Activated T-helper 1 cell treated with anti-CD3 and anti-CD28 coated beads, Interleukin-12 subunit alpha, Interleukin-12 subunit beta, Interleukin-2, Interleukin-4 antibody, amounts not matched to agents 30 ng/mL and 10 ng/mL and 1 ng/mL, durations not matched to agents 14 hours and 24 hours and 36 hours (primary cell): ENCODE data around the gene APBA2. TPM values are rescaled to one million over a fixed set of nuclear protein-coding genes. Genes with fewer than 3 reads are reported as not detected.
"Not testable (repeated sequence)": the region's sequence is repeated elsewhere in the genome, so short reads cannot be mapped to it uniquely, and the experiment has no call there.

Experiments
- DNase-seq: peaks from one replicate; pipeline ENCODE4 v3.0.0; 2021; ENCODE audit warnings: low spot score
- H3K27ac Mint-ChIP-seq: one replicate; pipeline ENCODE4 v1.8.0; 2021; ENCODE audit warnings: mild to moderate bottlenecking, mixed read lengths
- H3K27me3 Mint-ChIP-seq: one replicate; pipeline ENCODE4 v1.8.0; 2022; ENCODE audit warnings: mild to moderate bottlenecking, moderate library complexity, mixed read lengths; ENCODE audit not compliant: insufficient read depth
- H3K36me3 Mint-ChIP-seq: one replicate; pipeline ENCODE4 v1.8.0; 2021; ENCODE audit warnings: low read depth, mixed read lengths
- H3K4me1 Mint-ChIP-seq: one replicate; pipeline ENCODE4 v1.8.0; 2021; ENCODE audit warnings: low read depth, mixed read lengths
- H3K4me3 Mint-ChIP-seq: one replicate; pipeline ENCODE4 v1.8.0; 2021; ENCODE audit warnings: mild to moderate bottlenecking, moderate library complexity, mixed read lengths
- H3K9me3 Mint-ChIP-seq: one replicate; pipeline ENCODE4 v1.8.0; 2021; ENCODE audit warnings: mixed read lengths
- intact Hi-C: fragments of 100-400 bp; cut with micrococcal nuclease; formaldehyde crosslinking; loops from one replicate; pipeline ENCODE4 v1.15.1; 2024
- total RNA-seq: library from RNA; stranded (reverse); gene quantifications from 2 replicates; pipeline ENCODE4 v1.2.3, GENCODE V29; 2022

APBA2 gene
- total RNA-seq, 1 donor from 2014 or later, result 0.80 TPM

DNA sequence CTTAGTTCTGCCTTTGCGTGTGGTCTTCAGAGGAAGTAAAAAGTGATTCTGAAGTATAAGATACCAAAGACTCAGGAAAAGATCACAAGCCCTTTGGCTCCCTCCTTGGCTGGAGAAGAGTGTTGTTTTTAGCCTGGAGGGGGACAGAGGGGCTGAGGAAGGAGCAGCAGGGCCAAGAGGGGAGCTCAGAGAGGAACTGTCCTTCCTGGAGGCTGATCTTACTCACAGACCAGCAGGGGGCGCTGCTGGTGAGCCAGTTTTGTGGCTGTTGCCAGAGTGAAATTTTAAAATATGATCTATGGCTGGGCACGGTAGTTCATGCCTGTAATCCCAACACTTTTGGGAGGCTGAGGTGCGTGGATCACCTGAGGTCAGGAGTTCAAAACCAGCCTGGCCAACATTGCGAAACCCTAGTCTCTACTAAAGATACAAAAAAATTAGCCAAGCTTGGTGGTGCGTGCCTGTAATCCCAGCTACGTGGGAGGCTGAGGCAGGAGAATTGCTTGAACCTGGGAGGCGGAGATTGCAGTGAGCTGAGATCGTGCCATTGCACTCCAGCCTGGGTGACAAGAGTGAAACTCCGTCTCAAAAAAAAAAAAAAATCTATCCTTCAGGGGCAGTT is 216.5 kb downstream of the APBA2 start:
- H3K36me3 Mint-ChIP-seq, H3K27me3 Mint-ChIP-seq, H3K9me3 Mint-ChIP-seq, H3K27ac Mint-ChIP-seq, H3K4me3 Mint-ChIP-seq, H3K4me1 Mint-ChIP-seq, intact Hi-C loops: not testable (repeated sequence)
- peak; percentile 35 for DNase-seq

DNA sequence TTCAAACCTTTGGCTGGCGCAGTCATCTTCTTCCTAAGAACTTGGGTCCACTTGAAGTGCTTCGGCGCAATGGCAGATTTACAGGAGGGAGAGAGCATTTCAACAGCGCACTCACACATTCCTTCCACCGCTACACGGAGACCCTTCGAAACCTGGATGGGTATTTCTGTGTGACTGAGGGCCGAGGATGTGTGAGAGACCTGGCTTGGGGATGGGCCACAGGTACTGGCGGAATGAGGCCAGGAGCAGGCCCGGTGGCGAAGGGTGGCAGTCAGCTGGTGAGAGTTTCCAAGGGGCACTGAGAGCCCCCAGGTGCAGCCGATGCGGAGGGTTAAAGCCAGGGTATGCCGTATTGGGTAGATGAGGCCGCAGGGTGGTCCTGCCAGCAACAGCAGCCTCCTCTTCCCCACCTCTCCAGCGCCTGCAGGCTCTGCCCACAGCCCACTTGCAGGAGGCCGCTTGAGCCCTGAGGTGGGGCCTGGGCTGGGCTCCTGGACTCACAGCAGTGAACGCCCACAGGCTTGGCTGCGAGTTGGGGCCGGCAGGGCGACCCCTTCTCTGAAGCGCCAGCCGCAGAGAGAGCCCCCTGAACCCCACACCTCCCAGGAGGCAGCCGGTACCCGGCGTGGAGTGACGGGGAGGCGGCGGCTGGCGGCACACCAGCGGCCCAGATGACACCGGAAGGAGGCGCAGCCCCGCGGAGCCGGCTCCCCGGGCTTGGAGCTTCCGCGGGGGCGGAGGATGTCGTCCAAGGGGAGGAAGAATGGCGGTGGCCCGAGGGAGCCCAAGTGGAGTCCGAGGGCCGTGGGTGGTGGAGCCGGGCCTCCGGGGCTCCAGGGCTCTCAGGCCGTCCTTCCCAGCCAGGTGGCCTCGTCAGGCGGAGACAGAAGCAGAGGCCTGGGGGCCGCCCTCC is 217.4 kb downstream of the APBA2 start:
- H3K36me3 Mint-ChIP-seq, result no peaks in the 10 kb centered on the region
- H3K4me1 Mint-ChIP-seq, result no peaks in the 10 kb centered on the region
- intact Hi-C loops, result no loop called here
- H3K4me3 Mint-ChIP-seq, result no peak overlapping the region
- H3K27me3 Mint-ChIP-seq, result no peaks in the 10 kb centered on the region
- no peaks in the 10 kb centered on the region for H3K9me3 Mint-ChIP-seq
- no peak overlapping the region for H3K27ac Mint-ChIP-seq
- no peak for DNase-seq

- Mint-ChIP-seq H3K4me3 (no peak overlapping the region), H3K4me1 (no peaks in the 10 kb centered on the region), H3K9me3 (no peaks in the 10 kb centered on the region), H3K36me3 (no peaks in the 10 kb centered on the region), H3K27ac (no peak overlapping the region), H3K27me3 (no peaks in the 10 kb centered on the region)
- intact Hi-C loops, result no loop called here
- peak; percentile 38 for DNase-seq
Observed at GRCh38 chr15:29103824-29104565, 218.2 kb downstream of the APBA2 start.

- intact Hi-C loops, result no loop called here
- no peaks in the 10 kb centered on the region for H3K36me3 Mint-ChIP-seq
- no peak overlapping the region for H3K4me3 Mint-ChIP-seq
- no peak for DNase-seq
- no peaks in the 10 kb centered on the region for H3K9me3 Mint-ChIP-seq
- H3K27ac Mint-ChIP-seq, result no peak overlapping the region
- H3K4me1 Mint-ChIP-seq, result no peaks in the 10 kb centered on the region
- H3K27me3 Mint-ChIP-seq, result no peaks in the 10 kb centered on the region
Observed at GRCh38 chr15:29104566-29104880, 218.7 kb downstream of the APBA2 start.

- Mint-ChIP-seq H3K9me3 (no peaks in the 10 kb centered on the region), H3K27me3 (no peaks in the 10 kb centered on the region), H3K36me3 (no peaks in the 10 kb centered on the region), H3K27ac (no peak overlapping the region), H3K4me1 (no peaks in the 10 kb centered on the region), H3K4me3 (no peak overlapping the region)
- intact Hi-C loops, result no loop called here
- DNase-seq, result no peak
Observed at GRCh38 chr15:29105151-29105854, 219.5 kb downstream of the APBA2 start.

GRCh38 chr15:29106116-29106515 is 220.3 kb downstream of the APBA2 start:
- intact Hi-C loops, result no loop called here
- DNase-seq, result no peak
- no peaks in the 10 kb centered on the region for H3K4me1 Mint-ChIP-seq
- H3K9me3 Mint-ChIP-seq, result no peaks in the 10 kb centered on the region
- H3K36me3 Mint-ChIP-seq, result no peaks in the 10 kb centered on the region
- H3K27me3 Mint-ChIP-seq, result peaks cover 2% of the 10 kb centered on the region
- H3K4me3 Mint-ChIP-seq, result no peak overlapping the region
- H3K27ac Mint-ChIP-seq, result no peak overlapping the region

GRCh38 chr15:29106551-29107290 is 220.9 kb downstream of the APBA2 start:
- Mint-ChIP-seq H3K27ac (no peak overlapping the region), H3K4me1 (no peaks in the 10 kb centered on the region), H3K9me3 (no peaks in the 10 kb centered on the region), H3K4me3 (no peak overlapping the region), H3K27me3 (peaks cover 2% of the 10 kb centered on the region), H3K36me3 (no peaks in the 10 kb centered on the region)
- intact Hi-C loops, result no loop called here
- no peak for DNase-seq

GRCh38 chr15:29107291-29107890 is 221.6 kb downstream of the APBA2 start:
- H3K4me1 Mint-ChIP-seq, result no peaks in the 10 kb centered on the region
- no peaks in the 10 kb centered on the region for H3K9me3 Mint-ChIP-seq
- no peaks in the 10 kb centered on the region for H3K36me3 Mint-ChIP-seq
- no peak overlapping the region for H3K4me3 Mint-ChIP-seq
- DNase-seq, result no peak
- intact Hi-C loops, result no loop called here
- H3K27ac Mint-ChIP-seq, result no peak overlapping the region
- H3K27me3 Mint-ChIP-seq, result peaks cover 2% of the 10 kb centered on the region

GRCh38 chr15:29107971-29108645 is 222.3 kb downstream of the APBA2 start:
- no peaks in the 10 kb centered on the region for H3K9me3 Mint-ChIP-seq
- no peak for DNase-seq
- no peaks in the 10 kb centered on the region for H3K4me1 Mint-ChIP-seq
- peaks cover 2% of the 10 kb centered on the region for H3K27me3 Mint-ChIP-seq
- no peaks in the 10 kb centered on the region for H3K36me3 Mint-ChIP-seq
- no peak overlapping the region for H3K27ac Mint-ChIP-seq
- no peak overlapping the region for H3K4me3 Mint-ChIP-seq
- intact Hi-C loops, result no loop called here

GRCh38 chr15:29109762-29110161 is 224.0 kb downstream of the APBA2 start:
- Mint-ChIP-seq H3K36me3 (no peaks in the 10 kb centered on the region), H3K4me1 (no peaks in the 10 kb centered on the region), H3K9me3 (no peaks in the 10 kb centered on the region), H3K27me3 (peaks cover 3% of the 10 kb centered on the region), H3K4me3 (no peak overlapping the region), H3K27ac (no peak overlapping the region)
- intact Hi-C loops, result no loop called here
- no peak for DNase-seq

DNA sequence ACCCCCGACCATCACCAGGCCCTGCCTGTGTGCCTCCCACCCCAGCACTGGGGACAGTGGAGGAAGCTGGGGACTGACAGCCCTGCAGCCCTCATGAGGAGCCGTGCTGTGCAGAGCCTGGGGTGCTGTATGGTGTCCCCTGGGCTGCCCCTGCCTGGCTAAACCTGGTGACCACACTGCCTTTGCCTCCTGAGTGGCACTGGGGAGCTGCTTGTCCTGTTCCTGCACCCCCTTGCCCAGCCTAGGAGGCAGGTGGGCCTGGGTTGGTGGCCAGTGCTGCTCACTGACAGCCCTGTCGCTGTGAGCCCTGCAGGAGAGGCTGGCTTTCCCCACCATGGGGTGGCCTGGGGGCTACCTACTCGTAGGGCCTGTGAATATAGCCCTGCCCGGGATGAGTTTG is 224.4 kb downstream of the APBA2 start:
- no peak for DNase-seq
- Mint-ChIP-seq H3K36me3 (no peaks in the 10 kb centered on the region), H3K27ac (no peak overlapping the region), H3K27me3 (peaks cover 4% of the 10 kb centered on the region), H3K9me3 (no peaks in the 10 kb centered on the region), H3K4me1 (no peaks in the 10 kb centered on the region), H3K4me3 (no peak overlapping the region)
- intact Hi-C loops, result no loop called here
